Measurements from ENCODE around the gene CHN1.

The CHN1 gene

GRCh38 chr2:175009917-175010621 is 4.9 kb upstream of the CHN1 start:
- DNase-seq, result no peak

GRCh38 chr2:175008801-175009495 is 3.8 kb upstream of the CHN1 start:
- DNase-seq, result no peak

GRCh38 chr2:175008009-175008408 is 2.8 kb upstream of the CHN1 start:
- no peak for DNase-seq

- no peak for DNase-seq
Measured at GRCh38 chr2:175007510-175007909, 2.3 kb upstream of the CHN1 start.

GRCh38 chr2:175006281-175006680 is 1.1 kb upstream of the CHN1 start:
- no peak for DNase-seq

- no peak for DNase-seq
Measured at GRCh38 chr2:175005733-175006264, 618 bp upstream of the CHN1 start.

- no peak for DNase-seq
Measured at GRCh38 chr2:175004730-175004979, 526 bp downstream of the CHN1 start.

- DNase-seq, result no peak
Measured at GRCh38 chr2:175003875-175004729, 1.1 kb downstream of the CHN1 start.

GRCh38 chr2:175002547-175003274 is 2.5 kb downstream of the CHN1 start:
- no peak for DNase-seq

- peak; percentile 85 for DNase-seq
Measured at GRCh38 chr2:175001566-175001965, 3.6 kb downstream of the CHN1 start.

- DNase-seq, result no peak
Measured at GRCh38 chr2:174997110-174997509, 8.1 kb downstream of the CHN1 start.

- DNase-seq, result no peak
Measured at GRCh38 chr2:174996622-174997021, 8.6 kb downstream of the CHN1 start.

- DNase-seq, result no peak
Measured at GRCh38 chr2:174994381-174994780, 10.8 kb downstream of the CHN1 start.

- no peak for DNase-seq
Measured at GRCh38 chr2:174992886-174993285, 12.3 kb downstream of the CHN1 start.

GRCh38 chr2:174985614-174986013 is 19.6 kb downstream of the CHN1 start:
- no peak for DNase-seq

GRCh38 chr2:174984561-174984960 is 20.6 kb downstream of the CHN1 start:
- DNase-seq, result no peak

GRCh38 chr2:174981331-174981730 is 23.9 kb downstream of the CHN1 start:
- DNase-seq, result no peak

- DNase-seq, result no peak
Measured at GRCh38 chr2:174979996-174980395, 25.2 kb downstream of the CHN1 start.

- DNase-seq, result no peak
Measured at GRCh38 chr2:174977364-174977763, 27.8 kb downstream of the CHN1 start.

- DNase-seq, result no peak
Measured at GRCh38 chr2:174974131-174974530, 31.1 kb downstream of the CHN1 start.

- DNase-seq, result no peak
Measured at GRCh38 chr2:174972924-174973323, 32.3 kb downstream of the CHN1 start.

- no peak for DNase-seq
Measured at GRCh38 chr2:174971868-174972781, 33.1 kb downstream of the CHN1 start.
